Measurements from ENCODE around the gene SLC6A19.

The SLC6A19 gene

DNA sequence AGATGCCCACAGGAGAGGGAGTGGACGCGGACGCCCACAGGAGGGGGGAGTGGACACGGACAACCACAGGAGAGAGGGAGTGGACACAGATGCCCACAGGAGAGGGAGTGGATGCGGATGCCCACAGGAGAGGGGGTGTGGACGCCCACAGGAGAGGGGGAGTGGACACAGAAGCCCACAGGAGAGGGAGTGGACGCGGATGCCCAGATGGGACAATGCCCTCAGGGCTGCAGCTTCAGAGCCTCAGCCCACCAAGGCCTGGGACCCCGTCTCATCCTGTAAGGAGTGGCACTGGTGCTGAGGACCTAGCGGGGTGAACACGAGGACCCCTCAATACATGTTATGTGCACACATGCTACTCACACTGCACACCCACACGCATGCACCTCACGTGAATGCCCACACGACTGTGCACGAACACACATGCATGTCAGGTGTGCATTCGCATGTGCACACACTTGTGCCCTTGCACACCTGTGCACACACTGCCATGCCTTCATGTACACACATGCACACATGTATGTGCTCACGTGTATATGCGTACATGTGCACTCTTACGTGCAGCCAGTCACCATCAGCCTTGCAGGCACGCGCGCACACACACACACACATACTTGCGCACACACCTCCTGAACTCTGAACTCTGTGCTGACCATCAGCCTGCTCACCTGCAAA is 58.5 kb downstream of the SLC6A19 start:
- H3K27ac ChIP-seq (ENCODE audit: low read depth, low read length): no peak overlapping the region
- H3K9me3 ChIP-seq (ENCODE audit: insufficient read depth, low read length): no peaks in the 10 kb centered on the region
- no peaks in the 10 kb centered on the region for H4K20me1 ChIP-seq (ENCODE audit: low read depth, low read length)
- no peak overlapping the region for H2AFZ ChIP-seq (ENCODE audit: low read depth, low read length, severe bottlenecking)
- no peaks in the 10 kb centered on the region for H3K36me3 ChIP-seq (ENCODE audit: low read length)
- H3K4me2 ChIP-seq (ENCODE audit: low read depth, low read length, poor library complexity, severe bottlenecking): no peak overlapping the region
- no peaks in the 10 kb centered on the region for H3K79me2 ChIP-seq (ENCODE audit: insufficient read depth, low read length)
- no peak overlapping the region for H3K4me3 ChIP-seq (ENCODE audit: insufficient read depth, low read length, poor library complexity, severe bottlenecking)
- H3F3A ChIP-seq (ENCODE audit: insufficient read depth): no peaks in the 10 kb centered on the region
- H3K27me3 ChIP-seq (ENCODE audit: low read length): no peaks in the 10 kb centered on the region
- H3K9me2 ChIP-seq (replicated peaks; ENCODE audit: insufficient read depth, low read length): no peaks in the 10 kb centered on the region
- no peak overlapping the region for H3K9ac ChIP-seq (ENCODE audit: low read length)
- no peak for TF ChIP-seq EZH2phosphoT487 (conservative IDR thresholded peaks at IDR 0.05; ENCODE audit: low read length)
- TF ChIP-seq, protein P1, sequence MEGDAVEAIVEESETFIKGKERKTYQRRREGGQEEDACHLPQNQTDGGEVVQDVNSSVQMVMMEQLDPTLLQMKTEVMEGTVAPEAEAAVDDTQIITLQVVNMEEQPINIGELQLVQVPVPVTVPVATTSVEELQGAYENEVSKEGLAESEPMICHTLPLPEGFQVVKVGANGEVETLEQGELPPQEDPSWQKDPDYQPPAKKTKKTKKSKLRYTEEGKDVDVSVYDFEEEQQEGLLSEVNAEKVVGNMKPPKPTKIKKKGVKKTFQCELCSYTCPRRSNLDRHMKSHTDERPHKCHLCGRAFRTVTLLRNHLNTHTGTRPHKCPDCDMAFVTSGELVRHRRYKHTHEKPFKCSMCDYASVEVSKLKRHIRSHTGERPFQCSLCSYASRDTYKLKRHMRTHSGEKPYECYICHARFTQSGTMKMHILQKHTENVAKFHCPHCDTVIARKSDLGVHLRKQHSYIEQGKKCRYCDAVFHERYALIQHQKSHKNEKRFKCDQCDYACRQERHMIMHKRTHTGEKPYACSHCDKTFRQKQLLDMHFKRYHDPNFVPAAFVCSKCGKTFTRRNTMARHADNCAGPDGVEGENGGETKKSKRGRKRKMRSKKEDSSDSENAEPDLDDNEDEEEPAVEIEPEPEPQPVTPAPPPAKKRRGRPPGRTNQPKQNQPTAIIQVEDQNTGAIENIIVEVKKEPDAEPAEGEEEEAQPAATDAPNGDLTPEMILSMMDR (IDR thresholded peaks at IDR 0.05; ENCODE audit: insufficient read depth, low read length, poor library complexity, severe bottlenecking): no peak

DNA sequence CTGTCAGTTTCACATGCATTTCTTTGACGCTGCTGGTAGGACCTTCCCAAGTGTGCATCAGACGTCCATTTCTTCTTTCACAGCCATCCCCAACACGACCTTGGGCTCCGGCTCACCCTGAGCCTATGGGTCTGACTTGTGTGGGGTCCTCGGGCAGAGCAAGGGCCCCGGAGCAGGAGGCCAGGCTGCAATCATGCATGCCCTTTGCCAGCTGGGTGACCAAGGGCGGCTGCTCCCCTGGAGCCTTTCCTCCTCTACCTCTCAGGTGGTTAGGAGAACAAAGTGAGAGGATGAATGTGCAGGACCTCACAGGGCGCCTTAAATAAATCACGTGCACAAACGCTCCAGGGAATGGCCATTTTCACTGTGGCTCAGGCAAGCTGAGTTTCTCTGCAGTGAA is 60.2 kb downstream of the SLC6A19 start:
- H3K79me2 ChIP-seq (ENCODE audit: insufficient read depth, low read length): no peaks in the 10 kb centered on the region
- TF ChIP-seq, protein P1 (IDR thresholded peaks at IDR 0.05; ENCODE audit: insufficient read depth, low read length, poor library complexity, severe bottlenecking): no peak
- TF ChIP-seq EZH2phosphoT487 (conservative IDR thresholded peaks at IDR 0.05; ENCODE audit: low read length): no peak
- no peak overlapping the region for H2AFZ ChIP-seq (ENCODE audit: low read depth, low read length, severe bottlenecking)
- H3K4me3 ChIP-seq (ENCODE audit: insufficient read depth, low read length, poor library complexity, severe bottlenecking): no peak overlapping the region
- no peaks in the 10 kb centered on the region for H4K20me1 ChIP-seq (ENCODE audit: low read depth, low read length)
- no peaks in the 10 kb centered on the region for H3K9me2 ChIP-seq (replicated peaks; ENCODE audit: insufficient read depth, low read length)
- no peak overlapping the region for H3K27ac ChIP-seq (ENCODE audit: low read depth, low read length)
- no peaks in the 10 kb centered on the region for H3F3A ChIP-seq (ENCODE audit: insufficient read depth)
- H3K4me2 ChIP-seq (ENCODE audit: low read depth, low read length, poor library complexity, severe bottlenecking): no peak overlapping the region
- H3K27me3 ChIP-seq (ENCODE audit: low read length): no peaks in the 10 kb centered on the region
- H3K36me3 ChIP-seq (ENCODE audit: low read length): no peaks in the 10 kb centered on the region
- H3K9ac ChIP-seq (ENCODE audit: low read length): no peak overlapping the region
- H3K9me3 ChIP-seq (ENCODE audit: insufficient read depth, low read length): no peaks in the 10 kb centered on the region

DNA sequence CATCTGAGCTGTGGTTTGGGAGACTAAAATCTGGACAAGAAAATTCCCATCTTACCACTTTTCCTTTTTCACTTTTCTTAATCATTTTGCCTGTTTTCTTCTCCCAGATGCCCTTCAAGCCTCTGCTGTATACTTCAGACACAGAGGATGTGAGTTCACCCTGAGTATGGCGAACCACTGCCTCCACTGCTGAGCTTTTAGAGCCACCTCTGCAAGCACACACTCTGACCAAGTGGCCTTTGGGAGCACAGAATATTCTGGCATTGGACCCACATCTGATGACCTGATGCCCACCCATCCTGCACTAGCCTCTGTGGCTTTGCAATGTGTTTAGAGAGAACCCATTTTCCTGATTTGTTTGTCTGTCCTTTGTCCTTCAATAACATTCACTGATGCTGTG is 61.0 kb downstream of the SLC6A19 start:
- peak overlapping the region; percentile 23; the same call in 1 of the 2 replicates for H3K27ac ChIP-seq (ENCODE audit: low read depth, low read length)
- H2AFZ ChIP-seq (ENCODE audit: low read depth, low read length, severe bottlenecking): no peak overlapping the region
- H3F3A ChIP-seq (ENCODE audit: insufficient read depth): no peaks in the 10 kb centered on the region
- no peak overlapping the region for H3K4me3 ChIP-seq (ENCODE audit: insufficient read depth, low read length, poor library complexity, severe bottlenecking)
- H3K36me3 ChIP-seq (ENCODE audit: low read length): no peaks in the 10 kb centered on the region
- no peaks in the 10 kb centered on the region for H3K9me2 ChIP-seq (replicated peaks; ENCODE audit: insufficient read depth, low read length)
- TF ChIP-seq, protein P1 (IDR thresholded peaks at IDR 0.05; ENCODE audit: insufficient read depth, low read length, poor library complexity, severe bottlenecking): no peak
- no peak for TF ChIP-seq EZH2phosphoT487 (conservative IDR thresholded peaks at IDR 0.05; ENCODE audit: low read length)
- H3K27me3 ChIP-seq (ENCODE audit: low read length): no peaks in the 10 kb centered on the region
- no peaks in the 10 kb centered on the region for H3K9me3 ChIP-seq (ENCODE audit: insufficient read depth, low read length)
- H3K9ac ChIP-seq (ENCODE audit: low read length): no peak overlapping the region
- no peaks in the 10 kb centered on the region for H3K79me2 ChIP-seq (ENCODE audit: insufficient read depth, low read length)
- no peak overlapping the region for H3K4me2 ChIP-seq (ENCODE audit: low read depth, low read length, poor library complexity, severe bottlenecking)
- H4K20me1 ChIP-seq (ENCODE audit: low read depth, low read length): no peaks in the 10 kb centered on the region

Data from SU-DHL-6 (cell line).